ENCODE data around the gene PRDM16.

The PRDM16 gene

GRCh38 chr1:3080053-3080955 is 11.3 kb downstream of the PRDM16 start:
- Histone ChIP-seq H3K4me3 (ENCODE audit: low read depth, low read length) (no peak overlapping the region), H3K9me3 (ENCODE audit: control insufficient read depth, insufficient read depth, low read depth, low read length) (no peaks in the 10 kb centered on the region), H3K36me3 (ENCODE audit: control insufficient read depth in 2 of 2, insufficient read depth in 1 of 2, low read length in 2 of 2) (no peaks in the 10 kb centered on the region), H3K27ac (ENCODE audit: extremely low read depth, low read depth, low read length) (no peak overlapping the region), H3K4me1 (ENCODE audit: control insufficient read depth, insufficient read depth, low read length) (no peaks in the 10 kb centered on the region)
- ChIA-PET CTCF (no interaction called here), POLR2A (no interaction called here)
- TF ChIP-seq ZNF585B (tag by site-specific recombination; IDR thresholded peaks at IDR 0.05) (no peak), KLF16 (tag by site-specific recombination; IDR thresholded peaks at IDR 0.05) (no peak), ZBTB26 (tag by site-specific recombination; optimal IDR thresholded peaks at IDR 0.05) (no peak), ZNF202 (tag by site-specific recombination; IDR thresholded peaks at IDR 0.05; ENCODE audit: borderline replicate concordance) (no peak)
- TF ChIP-seq, protein P1, sequence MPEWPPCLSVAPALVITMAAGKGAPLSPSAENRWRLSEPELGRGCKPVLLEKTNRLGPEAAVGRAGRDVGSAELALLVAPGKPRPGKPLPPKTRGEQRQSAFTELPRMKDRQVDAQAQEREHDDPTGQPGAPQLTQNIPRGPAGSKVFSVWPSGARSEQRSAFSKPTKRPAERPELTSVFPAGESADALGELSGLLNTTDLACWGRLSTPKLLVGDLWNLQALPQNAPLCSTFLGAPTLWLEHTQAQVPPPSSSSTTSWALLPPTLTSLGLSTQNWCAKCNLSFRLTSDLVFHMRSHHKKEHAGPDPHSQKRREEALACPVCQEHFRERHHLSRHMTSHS (tag by site-specific recombination; IDR thresholded peaks at IDR 0.05): no peak
- TF ChIP-seq, protein P2, sequence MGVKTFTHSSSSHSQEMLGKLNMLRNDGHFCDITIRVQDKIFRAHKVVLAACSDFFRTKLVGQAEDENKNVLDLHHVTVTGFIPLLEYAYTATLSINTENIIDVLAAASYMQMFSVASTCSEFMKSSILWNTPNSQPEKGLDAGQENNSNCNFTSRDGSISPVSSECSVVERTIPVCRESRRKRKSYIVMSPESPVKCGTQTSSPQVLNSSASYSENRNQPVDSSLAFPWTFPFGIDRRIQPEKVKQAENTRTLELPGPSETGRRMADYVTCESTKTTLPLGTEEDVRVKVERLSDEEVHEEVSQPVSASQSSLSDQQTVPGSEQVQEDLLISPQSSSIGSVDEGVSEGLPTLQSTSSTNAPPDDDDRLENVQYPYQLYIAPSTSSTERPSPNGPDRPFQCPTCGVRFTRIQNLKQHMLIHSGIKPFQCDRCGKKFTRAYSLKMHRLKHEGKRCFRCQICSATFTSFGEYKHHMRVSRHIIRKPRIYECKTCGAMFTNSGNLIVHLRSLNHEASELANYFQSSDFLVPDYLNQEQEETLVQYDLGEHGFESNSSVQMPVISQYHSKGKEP (tag by site-specific recombination; IDR thresholded peaks at IDR 0.05): no peak

DNA sequence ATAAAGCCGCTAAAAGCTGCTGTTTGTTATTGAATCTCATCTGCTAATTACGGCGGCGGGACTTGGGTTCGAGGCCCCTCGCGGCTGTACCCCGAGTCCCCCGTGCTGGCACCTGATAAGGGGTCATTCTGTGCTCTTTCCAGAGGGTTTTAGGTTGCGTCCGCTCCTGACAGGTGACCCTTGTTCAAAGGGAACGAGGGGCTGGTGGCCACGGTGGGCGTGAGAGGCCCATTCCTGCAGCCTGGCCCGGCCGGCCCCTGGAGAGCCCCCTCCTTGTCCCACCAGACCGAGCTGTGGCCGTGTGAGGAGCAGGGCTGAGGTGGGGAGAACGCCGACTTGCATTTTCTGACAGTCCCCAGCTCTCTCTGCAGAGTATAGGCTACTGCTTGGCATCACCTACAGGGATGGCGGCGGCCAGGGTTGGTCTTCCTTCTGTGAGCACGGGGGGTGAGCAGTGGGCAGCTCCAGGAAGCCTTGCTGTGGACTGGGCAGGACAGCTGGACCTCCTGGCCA is 12.2 kb downstream of the PRDM16 start:
- POLR2A ChIA-PET: no interaction called here
- TF ChIP-seq ZNF404 (tag by site-specific recombination; IDR thresholded peaks at IDR 0.05) (no peak), ZNF677 (tag by site-specific recombination; IDR thresholded peaks at IDR 0.05) (no peak), ZNF473 (tag by site-specific recombination; IDR thresholded peaks at IDR 0.05) (no peak), ZBTB8A (tag by site-specific recombination; IDR thresholded peaks at IDR 0.05) (no peak), ZNF248 (tag by site-specific recombination; IDR thresholded peaks at IDR 0.05) (no peak), ZNF202 (tag by site-specific recombination; IDR thresholded peaks at IDR 0.05; ENCODE audit: borderline replicate concordance) (no peak)
- TF ChIP-seq, protein P3, sequence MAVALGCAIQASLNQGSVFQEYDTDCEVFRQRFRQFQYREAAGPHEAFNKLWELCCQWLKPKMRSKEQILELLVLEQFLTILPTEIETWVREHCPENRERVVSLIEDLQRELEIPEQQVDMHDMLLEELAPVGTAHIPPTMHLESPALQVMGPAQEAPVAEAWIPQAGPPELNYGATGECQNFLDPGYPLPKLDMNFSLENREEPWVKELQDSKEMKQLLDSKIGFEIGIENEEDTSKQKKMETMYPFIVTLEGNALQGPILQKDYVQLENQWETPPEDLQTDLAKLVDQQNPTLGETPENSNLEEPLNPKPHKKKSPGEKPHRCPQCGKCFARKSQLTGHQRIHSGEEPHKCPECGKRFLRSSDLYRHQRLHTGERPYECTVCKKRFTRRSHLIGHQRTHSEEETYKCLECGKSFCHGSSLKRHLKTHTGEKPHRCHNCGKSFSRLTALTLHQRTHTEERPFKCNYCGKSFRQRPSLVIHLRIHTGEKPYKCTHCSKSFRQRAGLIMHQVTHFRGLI (tag by site-specific recombination; IDR thresholded peaks at IDR 0.05): no peak
- TF ChIP-seq, protein P4, sequence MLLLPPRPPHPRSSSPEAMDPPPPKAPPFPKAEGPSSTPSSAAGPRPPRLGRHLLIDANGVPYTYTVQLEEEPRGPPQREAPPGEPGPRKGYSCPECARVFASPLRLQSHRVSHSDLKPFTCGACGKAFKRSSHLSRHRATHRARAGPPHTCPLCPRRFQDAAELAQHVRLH (tag by site-specific recombination; IDR thresholded peaks at IDR 0.05): no peak

DNA sequence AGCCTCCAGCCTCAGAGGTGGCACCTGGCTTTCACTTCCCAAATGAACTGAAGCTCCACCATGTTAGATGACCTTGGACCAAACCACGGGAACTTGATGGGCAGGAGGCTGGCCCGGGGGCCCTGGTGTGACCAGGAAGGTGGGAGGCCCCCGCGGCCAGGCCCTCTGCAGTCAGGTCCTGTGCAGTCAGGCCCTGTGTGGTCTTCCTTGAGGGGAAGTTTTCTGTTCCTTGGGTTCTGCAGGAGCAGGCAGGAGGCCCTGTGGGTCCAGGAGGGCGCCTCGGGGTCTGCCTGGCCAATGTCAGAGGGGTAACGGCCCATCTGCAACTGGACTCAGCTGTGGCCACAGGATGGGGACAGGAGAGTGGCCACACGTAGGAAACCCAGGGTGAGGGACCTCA is 13.0 kb downstream of the PRDM16 start:
- H3K4me3 ChIP-seq (ENCODE audit: low read depth, low read length): no peak overlapping the region
- ChIA-PET CTCF (no interaction called here), POLR2A (no interaction called here)
- no peaks in the 10 kb centered on the region for H3K36me3 ChIP-seq (ENCODE audit: control insufficient read depth in 2 of 2, insufficient read depth in 1 of 2, low read length in 2 of 2)
- H3K4me1 ChIP-seq (ENCODE audit: control insufficient read depth, insufficient read depth, low read length): no peaks in the 10 kb centered on the region
- no peak overlapping the region for H3K27ac ChIP-seq (ENCODE audit: extremely low read depth, low read depth, low read length)
- no peak for TF ChIP-seq ZNF623 (tag by site-specific recombination; IDR thresholded peaks at IDR 0.05)
- TF ChIP-seq GLI2 (tag by site-specific recombination; IDR thresholded peaks at IDR 0.05; ENCODE audit: borderline replicate concordance, low read depth): no peak
- no peak for TF ChIP-seq ZNF155 (tag by site-specific recombination; IDR thresholded peaks at IDR 0.05)
- no peak for TF ChIP-seq ZNF692 (tag by site-specific recombination; IDR thresholded peaks at IDR 0.05)
- TF ChIP-seq ZNF391 (tag by site-specific recombination; IDR thresholded peaks at IDR 0.05; ENCODE audit: borderline replicate concordance, low read depth): no peak
- TF ChIP-seq TRIM28 (IDR thresholded peaks at IDR 0.05; ENCODE audit: borderline replicate concordance, low read length): no peak
- no peak for TF ChIP-seq ZNF324 (tag by site-specific recombination; IDR thresholded peaks at IDR 0.05)
- TF ChIP-seq MYNN (tag by site-specific recombination; IDR thresholded peaks at IDR 0.05; ENCODE audit: borderline replicate concordance): no peak
- no peak for TF ChIP-seq ZNF768 (tag by site-specific recombination; IDR thresholded peaks at IDR 0.05)
- H3K9me3 ChIP-seq (ENCODE audit: control insufficient read depth, insufficient read depth, low read depth, low read length): no peaks in the 10 kb centered on the region

More for the DNA sequence above, 12.2 kb downstream of the PRDM16 start:
- no peaks in the 10 kb centered on the region for H3K4me1 ChIP-seq (ENCODE audit: control insufficient read depth, insufficient read depth, low read length)
- CTCF ChIA-PET: no interaction called here
- H3K4me3 ChIP-seq (ENCODE audit: low read depth, low read length): no peak overlapping the region
- H3K27ac ChIP-seq (ENCODE audit: extremely low read depth, low read depth, low read length): no peak overlapping the region
- no peaks in the 10 kb centered on the region for H3K9me3 ChIP-seq (ENCODE audit: control insufficient read depth, insufficient read depth, low read depth, low read length)
- H3K36me3 ChIP-seq (ENCODE audit: control insufficient read depth in 2 of 2, insufficient read depth in 1 of 2, low read length in 2 of 2): no peaks in the 10 kb centered on the region
